Endothelial cell of umbilical vein (primary cell): ENCODE data around the gene AHSA1. TPM values are rescaled to one million over a fixed set of nuclear protein-coding genes. Genes with fewer than 3 reads are reported as not detected.

ENCODE experiments used
- Bru-seq: library from RNA; stranded (reverse); fragments of 400-500 nt; gene quantifications from one replicate; lab custom pipeline; 2021; lab: Mats Ljungman, UMichigan
- BruChase-seq, 2 experiments: library from RNA; stranded (reverse); fragments of 400-500 nt; gene quantifications; one replicate each; lab custom pipeline; 2021; lab: Mats Ljungman, UMichigan
- BruUV-seq: library from RNA; stranded (reverse); fragments of 400-500 nt; replicated peaks from 2 replicates; lab custom pipeline; 2021; lab: Mats Ljungman, UMichigan
- CTCF ChIA-PET: fragments of 300-600, 350-600 bp; sonication (Branson Sonifier 250); formaldehyde crosslinking; loops from one replicate; lab custom pipeline; 2021; ENCODE audit warnings: antibody characterized with exemption, inconsistent platforms; lab: Charles Lee
- POLR2A ChIA-PET: fragments of 300-600, 350-600 bp; sonication (Branson Sonifier 250); formaldehyde crosslinking; loops from one replicate; lab custom pipeline; 2021; ENCODE audit warnings: antibody characterized with exemption, inconsistent platforms; lab: Charles Lee
- DNase-seq: peaks from one replicate; pipeline ENCODE4 v3.0.0-alpha.2; 2011; ENCODE audit warnings: low read depth, low spot score
- FAIRE-seq: peaks from 2 replicates; lab custom pipeline; 2011; peaks lifted over from hg19 to GRCh38; lab: Jason Lieb, UNC
- H2AFZ ChIP-seq: 2 replicates; pipeline ENCODE4 v1.6.0; 2012; ENCODE audit warnings: low read depth, low read length, control low read depth, inconsistent platforms
- H3K27ac ChIP-seq: 2 replicates; pipeline ENCODE4 v1.5.1; 2011; ENCODE audit warnings: low read depth, mild to moderate bottlenecking, control low read depth, low read length, moderate library complexity; ENCODE audit not compliant: insufficient read depth
- H3K27me3 ChIP-seq, 2 experiments: 2 replicates each; pipeline versions ENCODE4 v1.6.0 to v1.6.1; 2011; ENCODE audit warnings: low read length in 2 of 2, mixed read lengths in 1 of 2; ENCODE audit not compliant: control insufficient read depth in 2 of 2, insufficient read depth in 2 of 2
- H3K36me3 ChIP-seq, 2 experiments: 2 replicates in 1 of 2; 3 replicates in 1 of 2; pipeline ENCODE4 v1.5.1; 2011; ENCODE audit warnings: low read length in 2 of 2, mild to moderate bottlenecking in 1 of 2, moderate library complexity in 1 of 2; ENCODE audit not compliant: control insufficient read depth in 2 of 2, insufficient read depth in 2 of 2; ENCODE audit errors: extremely low read depth in 1 of 2
- H3K4me1 ChIP-seq: 3 replicates; pipeline ENCODE4 v1.5.1; 2011; ENCODE audit warnings: mild to moderate bottlenecking, low read length; ENCODE audit not compliant: control insufficient read depth, insufficient read depth; ENCODE audit errors: extremely low read depth
- H3K4me2 ChIP-seq: 2 replicates; pipeline ENCODE4 v1.6.1; 2011; ENCODE audit warnings: low read length, control low read depth, mixed read lengths; ENCODE audit not compliant: insufficient read depth
- H3K4me3 ChIP-seq, 3 experiments: fragments of 200-600 bp in 1 of 3; sonication (generic), shearing (Covaris generic) in 1 of 3; replicated peaks in 1 of 3; 2 replicates each; pipeline ENCODE4 v1.5.1; 2011 to 2016; ENCODE audit warnings: control low read depth in 3 of 3, low read length in 3 of 3, mild to moderate bottlenecking in 2 of 3, inconsistent platforms in 1 of 3, low read depth in 1 of 3, moderate library complexity in 1 of 3; ENCODE audit not compliant: insufficient read depth in 1 of 3
- H3K79me2 ChIP-seq: 2 replicates; pipeline ENCODE4 v1.6.0; 2012; ENCODE audit warnings: low read length, inconsistent platforms; ENCODE audit not compliant: control insufficient read depth, insufficient read depth
- H3K9ac ChIP-seq: replicated peaks from 2 replicates; pipeline ENCODE3; 2011; ENCODE audit warnings: low read length, control low read depth; ENCODE audit not compliant: insufficient read depth; ENCODE audit errors: extremely low read depth
- H3K9me1 ChIP-seq: replicated peaks from 3 replicates; pipeline ENCODE4 v1.6.0; 2011; ENCODE audit warnings: mild to moderate bottlenecking, low read length; ENCODE audit not compliant: control insufficient read depth, insufficient read depth; ENCODE audit errors: extremely low read depth
- H3K9me3 ChIP-seq: replicated peaks from 2 replicates; pipeline ENCODE4 v1.5.1; 2012; ENCODE audit warnings: low read length, inconsistent platforms; ENCODE audit not compliant: control insufficient read depth, insufficient read depth
- H4K20me1 ChIP-seq: replicated peaks from 2 replicates; pipeline ENCODE3; 2011; ENCODE audit warnings: mild to moderate bottlenecking, low read length; ENCODE audit not compliant: control insufficient read depth, insufficient read depth; ENCODE audit errors: extremely low read depth
- EZH2 ChIP-seq: IDR thresholded peaks from 2 replicates; pipeline ENCODE4 v1.6.1; 2012; ENCODE audit warnings: borderline replicate concordance, low read depth, mild to moderate bottlenecking, moderate library complexity, low read length, inconsistent platforms; ENCODE audit not compliant: severe bottlenecking
- FOS ChIP-seq: IDR thresholded peaks from 2 replicates; pipeline ENCODE4 v1.6.1; 2011; ENCODE audit warnings: mild to moderate bottlenecking, low read length, moderate library complexity, borderline replicate concordance; ENCODE audit not compliant: insufficient read depth
- GATA2 ChIP-seq: IDR thresholded peaks from 2 replicates; pipeline ENCODE4 v1.7.0; 2011; ENCODE audit warnings: low read depth, mild to moderate bottlenecking, moderate library complexity, mixed read lengths, low read length; ENCODE audit not compliant: insufficient read length, insufficient read depth
- JUN ChIP-seq: IDR thresholded peaks from 2 replicates; pipeline ENCODE4 v1.6.1; 2011; ENCODE audit warnings: borderline replicate concordance, low read depth; ENCODE audit not compliant: insufficient read length, insufficient read depth
- MAX ChIP-seq: IDR thresholded peaks from 2 replicates; pipeline ENCODE4 v1.6.1; 2011; ENCODE audit not compliant: insufficient read depth, insufficient read length
- MYC ChIP-seq: IDR thresholded peaks from one replicate; pipeline ENCODE4 v1.6.1; 2011; ENCODE audit warnings: mild to moderate bottlenecking, low read depth, low read length
- POLR2A ChIP-seq: IDR thresholded peaks from 2 replicates; pipeline ENCODE4 v1.6.1; 2012; ENCODE audit warnings: low read depth, mild to moderate bottlenecking, control low read depth, low read length
- POLR2AphosphoS5 ChIP-seq: IDR thresholded peaks from 2 replicates; pipeline ENCODE4 v1.6.1; 2012; ENCODE audit warnings: low read depth, mild to moderate bottlenecking, control low read depth, low read length, moderate library complexity; ENCODE audit not compliant: insufficient read depth
- dilution Hi-C: fragments of 300-500 bp; cut with MboI; formaldehyde crosslinking; loops from one replicate; pipeline ENCODE4 v1.15.0; 2019; ENCODE audit warnings: low sequenced_read_pairs; ENCODE audit not compliant: extremely low pct_ligation_motif_present
- intact Hi-C: fragments of 100-400 bp; cut with micrococcal nuclease; formaldehyde crosslinking; loops from one replicate; pipeline ENCODE4 v1.10.0; 2022
- long read RNA-seq: library from polyadenylated mRNA; stranded (forward); transcript quantifications from one replicate; pipeline ENCODE4 v2.0.0, GENCODE V29; 2021
- polyA minus RNA-seq, 3 experiments: library from RNA; depleted of rRNA, polyadenylated mRNA; stranded (reverse); fragments of >200 nt; gene quantifications; 1 replicate in 1 of 3; 2 replicates in 2 of 3; pipeline ENCODE4 v1.2.3, GENCODE V29; 2011
- polyA plus RNA-seq, 4 experiments: library from polyadenylated mRNA; depleted of rRNA in 3 of 4; stranded (reverse) in 3 of 4; unstranded in 1 of 4; fragments of >200 nt; gene quantifications; 2 replicates each; pipeline versions ENCODE4 v1.2.1 to v1.2.3, GENCODE V29; 2011 to 2012; ENCODE audit warnings: missing spikeins in 1 of 4
- total RNA-seq: library from RNA; stranded (reverse); gene quantifications from 2 replicates; pipeline ENCODE4 v1.2.3, GENCODE V29; 2021
- TF ChIP-seq, protein P1 (sequence below), 2 donors: IDR thresholded peaks; 1 replicate in 1 of 2; 2 replicates in 1 of 2; pipeline ENCODE4 v1.5.1; 2011; ENCODE audit warnings: low read length in 2 of 2, mild to moderate bottlenecking in 2 of 2, moderate library complexity in 2 of 2, control low read depth in 1 of 2, inconsistent platforms in 1 of 2, low read depth in 1 of 2; ENCODE audit not compliant: insufficient read depth in 1 of 2; ENCODE audit errors: extremely low read depth in 1 of 2

Gene AHSA1
- total RNA-seq (158 and 166 TPM in 2 replicates), polyA plus RNA-seq (118 and 122 TPM in 2 replicates), polyA minus RNA-seq (127 and 131 TPM in 2 replicates), Bru-seq, nascent RNA (percentile 78 among the genes with signal in this experiment), BruChase-seq, experiment 1, labeled RNA remaining after a 6-hour chase (percentile 93 among the genes with signal in this experiment), BruChase-seq, experiment 2, labeled RNA remaining after a 2-hour chase (percentile 84 among the genes with signal in this experiment)
- 182 and 189 TPM in 2 replicates for polyA plus RNA-seq (2011; cell fraction: cytosol; rRNA removed)
- polyA plus RNA-seq (2011; cell fraction: nucleus; rRNA removed), result 89.2 and 105 TPM in 2 replicates
- 130 and 158 TPM in 2 replicates for polyA plus RNA-seq (2012)
- 89.9 TPM for polyA minus RNA-seq (2011; cell fraction: cytosol; rRNA and poly(A)+ RNA removed)
- 19.3 and 31.3 TPM in 2 replicates for polyA minus RNA-seq (2011; cell fraction: nucleus; rRNA and poly(A)+ RNA removed)
- long read RNA-seq, transcript AHSA1-201 (9 exons, 1,402 nt), result major isoform, 247 of 270 reads
- long read RNA-seq, partial matches to known transcripts, result 4 of 270 reads
- long read RNA-seq, other reads (novel, unspliced or antisense), result 14 of 270 reads

DNA sequence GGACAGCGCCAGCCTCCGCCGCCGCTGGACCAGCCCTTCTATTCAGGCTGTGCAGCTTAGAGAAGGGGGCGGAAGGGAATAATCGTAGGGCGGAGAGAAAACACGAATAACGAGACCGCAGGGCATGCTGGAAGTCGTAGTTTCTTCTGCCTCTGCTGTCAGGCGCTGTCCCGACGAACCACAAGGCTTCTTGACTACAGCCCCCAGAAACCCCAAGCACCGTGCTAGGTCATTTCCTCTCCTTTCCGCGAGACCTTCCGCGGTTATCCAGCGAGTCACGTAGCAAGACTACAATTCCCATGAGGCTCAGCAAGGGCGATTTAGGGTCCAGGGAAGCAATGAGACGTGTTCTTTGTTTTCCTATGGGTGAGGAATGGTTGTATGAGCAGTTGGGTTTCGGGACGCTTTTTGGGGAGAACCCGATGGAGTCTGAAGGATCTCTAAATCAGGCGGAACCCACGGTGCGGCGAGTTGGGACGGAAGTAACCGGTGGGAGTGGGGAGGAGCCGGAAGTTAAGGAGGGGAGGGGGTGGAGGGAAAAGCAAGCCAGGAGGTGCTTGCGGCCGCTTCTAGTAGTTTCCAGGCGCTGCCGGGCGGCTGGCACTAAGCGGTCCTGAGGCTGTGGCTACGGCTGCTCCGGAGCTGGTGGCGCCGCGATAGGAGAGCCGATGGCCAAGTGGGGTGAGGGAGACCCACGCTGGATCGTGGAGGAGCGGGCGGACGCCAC, at the start of gene AHSA1, which contains the start of gene VIPAS39:
AHSA1 (plus strand) TSS at position 572 of the 727 bp plus-strand sequence; CDS start at position 669, 97 bp downstream.
VIPAS39 (minus strand) TSS at position 80 of the 727 bp plus-strand sequence. CDS start 3,499 bp downstream, outside the sequence.
- Histone ChIP-seq H3K9me1 (no peaks in the 10 kb centered on the region), H3K36me3 (peaks cover 13 to 19% of the 10 kb centered on the region in 2 experiments), H3K27me3 (no peaks in the 10 kb centered on the region), H4K20me1 (peaks cover 2% of the 10 kb centered on the region), H3K27ac (peak within 1 kb of the TSS; percentile 76), H3K9me3 (no peaks in the 10 kb centered on the region), H3K79me2 (peaks cover 40% of the 10 kb centered on the region), H3K4me3 (peak within 1 kb of the TSS; percentile 45 to 86 (median 66)), H3K4me2 (peak within 1 kb of the TSS; percentile 94), H3K4me1 (peaks cover 21% of the 10 kb centered on the region), H2AFZ (peak within 1 kb of the TSS; percentile 81), H3K9ac (peak within 1 kb of the TSS; percentile 87)
- DNase-seq, result peak; percentile 99
- POLR2A ChIA-PET, result interaction anchor here (0.9 kb wide), 1 partner anchor 154 kb away, joined by 4 read pairs; no protein-coding TSS in a partner anchor
- dilution Hi-C loops, result no loop called here
- intact Hi-C loops, result loop anchor here (1.0 to 5.0 kb wide), 8 partner anchors 80 to 360 kb away; partner anchors contain the start of genes ALKBH1, CIPC, GSTZ1 and SAMD15
- CTCF ChIA-PET, result interaction anchor here (1.1 to 3.8 kb wide), 7 partner anchors 20 to 306 kb away, joined by 4 to 75 read pairs (median 4); no protein-coding TSS in a partner anchor
- peak; percentile 98 for FAIRE-seq
- TF ChIP-seq MYC, result no peak
- peak; percentile 66 for TF ChIP-seq POLR2AphosphoS5
- no peak for TF ChIP-seq JUN
- peak; percentile 53 for TF ChIP-seq POLR2A
- TF ChIP-seq FOS, result no peak
- TF ChIP-seq, protein P1, sequence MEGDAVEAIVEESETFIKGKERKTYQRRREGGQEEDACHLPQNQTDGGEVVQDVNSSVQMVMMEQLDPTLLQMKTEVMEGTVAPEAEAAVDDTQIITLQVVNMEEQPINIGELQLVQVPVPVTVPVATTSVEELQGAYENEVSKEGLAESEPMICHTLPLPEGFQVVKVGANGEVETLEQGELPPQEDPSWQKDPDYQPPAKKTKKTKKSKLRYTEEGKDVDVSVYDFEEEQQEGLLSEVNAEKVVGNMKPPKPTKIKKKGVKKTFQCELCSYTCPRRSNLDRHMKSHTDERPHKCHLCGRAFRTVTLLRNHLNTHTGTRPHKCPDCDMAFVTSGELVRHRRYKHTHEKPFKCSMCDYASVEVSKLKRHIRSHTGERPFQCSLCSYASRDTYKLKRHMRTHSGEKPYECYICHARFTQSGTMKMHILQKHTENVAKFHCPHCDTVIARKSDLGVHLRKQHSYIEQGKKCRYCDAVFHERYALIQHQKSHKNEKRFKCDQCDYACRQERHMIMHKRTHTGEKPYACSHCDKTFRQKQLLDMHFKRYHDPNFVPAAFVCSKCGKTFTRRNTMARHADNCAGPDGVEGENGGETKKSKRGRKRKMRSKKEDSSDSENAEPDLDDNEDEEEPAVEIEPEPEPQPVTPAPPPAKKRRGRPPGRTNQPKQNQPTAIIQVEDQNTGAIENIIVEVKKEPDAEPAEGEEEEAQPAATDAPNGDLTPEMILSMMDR (IDR thresholded peaks at IDR 0.05; ENCODE audit: extremely low read depth in 1 of 2, insufficient read depth in 1 of 2, low read depth in 1 of 2, low read length in 2 of 2), result no peak
- no peak for TF ChIP-seq EZH2
- no peak for TF ChIP-seq GATA2
- TF ChIP-seq MAX, result peak; percentile 5
- no TSS peak for BruUV-seq
